ENCODE results near the gene DCTN5.

DNA sequence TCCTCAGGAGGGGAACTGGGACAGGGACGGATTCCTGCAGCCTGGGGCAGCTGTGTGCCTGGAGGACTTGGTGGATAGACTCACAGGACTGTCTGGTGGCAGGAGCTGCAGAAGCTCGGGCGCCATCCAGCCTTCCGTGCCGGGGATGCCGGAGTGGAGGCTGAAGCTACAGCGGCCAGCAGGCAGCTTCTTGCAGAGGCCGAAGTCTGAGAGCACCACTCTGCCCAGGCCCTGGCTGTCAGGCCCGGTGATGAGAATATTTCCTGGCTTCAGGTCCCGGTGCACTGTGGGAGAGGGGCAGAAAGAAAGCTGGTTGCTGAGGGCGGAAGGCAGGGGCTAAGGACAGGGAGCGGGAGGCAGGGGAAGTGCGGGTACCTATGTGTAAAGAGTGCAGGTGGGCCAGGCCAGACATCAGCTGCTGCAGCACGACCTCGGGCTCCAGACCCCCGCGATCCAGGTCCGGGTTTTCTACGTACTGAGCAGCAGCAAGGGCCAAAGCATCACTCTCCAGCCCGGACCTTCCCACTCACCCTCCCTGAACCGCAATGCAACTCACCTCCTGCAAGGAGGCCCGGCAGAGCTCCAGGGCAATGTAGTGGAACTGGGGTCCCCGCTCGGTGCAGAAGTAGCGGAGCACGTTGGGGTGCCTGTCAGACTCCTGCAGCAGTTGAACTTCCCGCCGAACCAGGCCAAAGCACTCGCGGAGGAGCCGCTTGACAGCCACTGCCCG, 53.5 kb downstream of the DCTN5 start:
- TF ChIP-seq EP300 (IDR thresholded peaks at IDR 0.05) (no peak), POLR2A (IDR thresholded peaks at IDR 0.05) (no peak)
- TF ChIP-seq, protein P1, sequence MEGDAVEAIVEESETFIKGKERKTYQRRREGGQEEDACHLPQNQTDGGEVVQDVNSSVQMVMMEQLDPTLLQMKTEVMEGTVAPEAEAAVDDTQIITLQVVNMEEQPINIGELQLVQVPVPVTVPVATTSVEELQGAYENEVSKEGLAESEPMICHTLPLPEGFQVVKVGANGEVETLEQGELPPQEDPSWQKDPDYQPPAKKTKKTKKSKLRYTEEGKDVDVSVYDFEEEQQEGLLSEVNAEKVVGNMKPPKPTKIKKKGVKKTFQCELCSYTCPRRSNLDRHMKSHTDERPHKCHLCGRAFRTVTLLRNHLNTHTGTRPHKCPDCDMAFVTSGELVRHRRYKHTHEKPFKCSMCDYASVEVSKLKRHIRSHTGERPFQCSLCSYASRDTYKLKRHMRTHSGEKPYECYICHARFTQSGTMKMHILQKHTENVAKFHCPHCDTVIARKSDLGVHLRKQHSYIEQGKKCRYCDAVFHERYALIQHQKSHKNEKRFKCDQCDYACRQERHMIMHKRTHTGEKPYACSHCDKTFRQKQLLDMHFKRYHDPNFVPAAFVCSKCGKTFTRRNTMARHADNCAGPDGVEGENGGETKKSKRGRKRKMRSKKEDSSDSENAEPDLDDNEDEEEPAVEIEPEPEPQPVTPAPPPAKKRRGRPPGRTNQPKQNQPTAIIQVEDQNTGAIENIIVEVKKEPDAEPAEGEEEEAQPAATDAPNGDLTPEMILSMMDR (IDR thresholded peaks at IDR 0.05) = no peak
